ENCODE data around the gene LHX6.

The LHX6 gene

DNA sequence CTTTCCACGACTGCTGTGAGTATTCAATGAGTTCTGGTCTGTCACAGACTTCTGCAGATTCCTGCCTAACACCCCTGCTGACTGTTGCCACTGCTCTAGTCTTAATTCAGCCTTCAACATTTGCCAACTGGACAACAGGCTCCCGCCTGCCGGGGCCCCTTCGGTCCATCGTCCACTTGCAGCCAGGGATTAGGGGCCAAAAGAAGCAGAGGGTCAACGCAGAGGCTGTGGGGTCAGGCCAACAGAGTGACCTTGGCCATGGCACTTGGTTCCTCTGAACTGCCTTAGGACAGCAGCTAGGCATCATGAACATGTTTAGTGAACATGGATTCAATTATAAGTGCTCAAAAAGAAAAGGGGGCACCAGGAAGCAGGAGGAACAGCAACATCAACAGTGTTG is 40.4 kb downstream of the LHX6 start:
- no peak for DNase-seq

GRCh38 chr9:122186777-122187470 is 41.8 kb downstream of the LHX6 start:
- no peak for DNase-seq

DNA sequence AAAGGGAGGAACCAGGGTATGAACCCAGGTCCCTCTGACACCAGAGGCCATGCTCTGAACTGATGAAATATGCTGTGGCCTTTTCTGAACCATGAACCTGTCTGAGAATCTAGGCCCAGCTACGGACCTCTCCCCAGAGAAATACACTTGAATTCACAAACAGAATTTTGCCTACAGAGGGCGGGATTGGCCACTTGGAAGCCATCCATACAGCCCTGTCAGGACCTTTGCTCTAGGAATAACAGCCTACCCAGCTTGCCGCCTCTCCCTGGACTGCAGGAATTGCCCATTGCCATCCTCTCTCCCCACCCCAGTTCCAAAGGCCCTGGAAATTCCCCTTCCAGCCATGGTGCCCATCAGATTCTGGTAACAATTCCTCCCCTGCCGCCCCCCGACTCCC is 42.5 kb downstream of the LHX6 start:
- DNase-seq = no peak

DNA sequence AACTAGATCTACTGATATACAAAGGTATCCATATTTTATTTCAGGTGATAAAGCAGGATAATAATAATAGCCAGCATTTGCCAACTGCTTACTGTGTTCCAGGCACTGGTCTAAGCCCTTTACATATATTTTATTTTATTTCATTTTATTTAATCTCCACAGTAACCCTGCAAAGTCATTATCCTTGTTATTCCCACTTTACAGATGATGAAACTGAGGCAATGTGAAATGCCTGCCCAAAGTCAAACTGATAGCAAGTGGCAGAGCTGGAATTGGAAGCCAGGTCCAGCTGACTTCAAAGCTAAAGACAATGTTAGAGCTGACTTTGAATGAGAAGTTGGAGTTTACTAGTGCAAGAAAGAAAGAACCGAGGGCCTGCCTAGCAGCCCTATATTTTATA is 44.2 kb downstream of the LHX6 start:
- no peak for DNase-seq

GRCh38 chr9:122183501-122183900 is 45.3 kb downstream of the LHX6 start:
- DNase-seq = no peak

- DNase-seq = peak; percentile 80
Observed at GRCh38 chr9:122180633-122181032, 48.1 kb downstream of the LHX6 start.

DNA sequence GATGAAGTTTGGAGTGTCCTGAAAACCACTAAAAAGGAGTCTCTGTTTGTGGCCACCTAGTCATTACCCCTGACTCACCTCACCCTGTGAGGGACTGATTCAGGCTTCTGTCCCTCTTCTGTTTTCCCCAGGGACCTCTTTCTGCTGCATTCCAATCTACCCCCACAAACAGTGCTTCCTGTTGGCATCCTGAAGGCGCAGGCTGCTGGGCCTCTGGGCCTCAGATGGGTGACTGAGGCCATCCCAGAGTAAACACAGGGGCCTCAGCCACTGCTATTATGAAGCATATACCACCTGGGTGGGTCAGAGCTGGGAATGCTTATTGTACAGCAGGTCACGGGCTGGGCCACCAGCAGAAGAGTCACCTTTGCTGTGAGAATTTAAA is 49.1 kb downstream of the LHX6 start:
- no peak for DNase-seq

DNA sequence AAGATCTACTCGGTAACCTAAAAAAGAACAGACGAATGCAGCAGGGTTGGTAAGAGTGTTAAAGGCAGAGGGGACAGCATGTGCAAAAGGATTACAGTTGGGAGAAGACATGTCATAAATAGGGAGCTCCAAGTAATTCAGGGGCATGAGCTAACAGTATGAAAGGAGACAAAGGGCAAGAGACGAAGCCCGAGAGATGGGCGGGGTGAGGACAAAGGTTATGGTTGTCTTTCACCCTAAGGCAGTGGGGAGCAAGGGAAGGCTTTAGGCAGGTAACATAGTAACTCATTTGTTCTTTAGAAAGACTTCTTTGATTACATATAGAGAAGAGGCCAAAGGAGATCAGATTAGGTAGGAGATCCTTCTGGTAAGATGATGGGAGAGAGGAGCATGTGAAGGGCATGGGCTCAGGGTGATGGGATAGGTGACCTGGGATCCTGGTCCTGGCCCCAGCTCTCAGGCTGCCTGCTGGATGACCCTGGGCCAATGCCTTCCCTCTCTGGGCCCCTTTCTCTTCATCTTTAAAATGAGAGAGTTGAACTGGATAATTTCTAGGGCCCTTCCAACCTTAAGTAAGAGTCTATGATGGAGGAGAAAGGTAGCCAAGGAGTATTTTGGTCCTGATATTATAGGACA is 49.6 kb downstream of the LHX6 start:
- no peak for DNase-seq

- no peak for DNase-seq
Observed at GRCh38 chr9:122176916-122177315, 51.8 kb downstream of the LHX6 start.

- DNase-seq = no peak
Observed at GRCh38 chr9:122173670-122174069, 55.1 kb downstream of the LHX6 start.

DNA sequence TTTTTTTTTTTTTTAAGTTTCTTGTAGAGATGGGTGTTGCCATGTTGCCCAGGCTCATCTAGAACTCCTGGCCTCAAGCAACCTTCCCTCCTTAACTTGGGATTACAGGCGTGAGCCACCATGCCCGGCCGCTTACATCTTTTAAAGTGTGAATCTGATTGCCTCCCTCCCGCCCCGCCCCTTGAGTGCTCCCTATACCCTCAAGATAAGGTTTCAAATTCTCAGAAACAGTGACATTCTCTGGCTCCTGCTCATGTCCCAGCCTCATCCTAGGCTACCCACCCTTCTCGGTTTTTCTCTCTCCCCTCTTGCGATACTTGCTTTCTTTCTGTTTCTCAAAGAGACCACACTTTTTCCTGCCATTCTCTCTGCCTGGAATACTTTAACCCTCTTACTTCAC is 56.6 kb downstream of the LHX6 start:
- DNase-seq = no peak

- DNase-seq = no peak
Observed at GRCh38 chr9:122168356-122168755, 60.4 kb downstream of the LHX6 start.

DNA sequence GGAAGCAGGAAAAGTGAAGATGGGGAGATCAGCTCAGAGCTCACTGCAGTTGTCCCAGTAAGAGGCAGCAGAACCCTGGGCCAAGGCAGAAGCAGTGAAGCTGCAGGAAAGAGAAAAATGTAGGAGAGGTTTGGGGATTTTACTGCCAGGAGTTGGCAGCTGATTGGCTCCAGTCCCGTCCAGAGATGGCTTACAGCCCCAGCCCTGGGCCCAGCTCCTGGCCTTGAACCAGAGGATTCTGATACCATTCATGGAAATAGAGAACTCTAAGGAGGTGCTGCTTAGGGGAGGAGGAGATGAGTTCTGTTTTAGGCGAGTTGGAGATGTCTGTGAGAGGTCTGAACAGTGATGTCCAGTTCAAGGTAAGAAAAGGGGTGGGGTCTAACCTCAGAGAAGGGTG is 64.5 kb downstream of the LHX6 start:
- DNase-seq = no peak

DNA sequence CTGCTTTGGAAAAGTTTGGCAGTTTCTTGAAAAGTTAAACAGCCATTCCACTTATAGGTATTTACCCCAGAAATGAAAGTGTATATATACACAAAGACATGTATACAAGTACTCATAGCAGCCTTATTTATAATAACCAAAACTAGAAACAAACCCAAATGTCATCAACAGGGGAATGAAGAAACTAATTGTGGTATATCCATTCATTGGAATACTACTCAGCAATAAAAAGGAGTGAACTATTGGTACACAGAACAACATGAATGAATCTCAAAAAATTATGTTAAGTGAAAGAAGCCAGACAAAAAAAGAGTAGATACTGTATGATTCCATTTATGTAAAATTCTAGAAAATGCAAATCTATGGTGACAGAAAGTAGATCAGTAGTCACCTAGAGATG is 66.3 kb downstream of the LHX6 start:
- DNase-seq = no peak

DNA sequence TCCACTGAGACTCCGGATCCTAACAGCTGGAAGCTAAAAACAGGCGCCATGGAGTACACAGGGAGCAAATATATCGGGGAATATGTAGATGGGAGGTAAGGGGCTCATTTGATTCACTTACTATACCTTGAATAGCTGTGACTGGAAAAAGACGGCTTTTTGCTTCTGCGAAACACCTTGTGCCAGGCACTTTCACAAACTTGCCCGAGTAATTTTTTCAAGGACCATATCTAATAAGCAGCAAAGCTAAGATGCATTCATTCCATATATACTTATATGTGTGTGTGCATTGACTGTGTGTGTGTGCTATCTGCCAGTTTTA is 68.9 kb downstream of the LHX6 start:
- DNase-seq = no peak

DNA sequence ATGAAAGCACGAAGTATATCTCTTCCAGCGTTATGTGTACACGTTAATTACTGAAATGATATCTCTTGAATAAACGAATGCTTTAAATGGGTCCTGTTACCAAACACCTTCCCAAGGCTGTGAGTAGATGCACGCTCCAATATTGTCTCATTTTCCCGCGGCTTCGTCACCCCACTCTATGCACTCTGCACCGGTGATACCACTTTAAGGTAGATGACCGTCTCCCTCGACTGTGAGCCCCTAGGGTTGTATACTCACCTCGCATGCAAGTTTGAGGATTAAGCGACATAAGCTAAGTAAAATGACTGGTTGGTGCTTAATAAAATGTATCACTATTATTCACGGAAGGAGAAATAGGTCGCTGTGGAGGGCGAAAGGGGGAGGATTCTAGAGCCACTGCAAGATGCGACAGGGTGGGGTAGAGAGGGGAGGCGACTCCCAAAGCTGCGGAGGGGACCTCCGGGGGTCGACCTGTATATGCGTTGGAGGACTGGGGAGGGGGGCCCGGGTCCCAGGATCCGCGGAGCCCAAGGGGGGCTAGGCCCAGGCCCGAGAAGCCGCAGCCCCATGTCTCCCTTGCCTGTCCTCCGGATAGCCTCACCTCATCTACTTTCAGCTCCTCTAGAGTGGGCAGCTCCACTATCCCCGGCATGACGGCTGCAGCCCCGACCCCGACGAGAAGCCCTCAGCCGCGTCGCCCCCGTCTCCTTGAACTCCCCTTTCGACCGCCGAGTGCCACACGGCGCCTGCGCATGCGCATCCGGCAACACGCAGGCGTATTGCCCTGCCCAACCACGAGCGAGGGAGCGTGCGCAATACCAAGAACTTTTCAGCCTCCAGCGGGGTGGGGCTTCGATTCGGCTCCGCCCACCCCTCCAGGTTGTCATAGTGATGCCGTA is 69.5 kb downstream of the LHX6 start, which contains the start of the genes MORN5 and NDUFA8:
Gene MORN5 (plus strand): TSS at position 883 of the 899 bp plus-strand sequence. CDS start 65 bp downstream, outside the sequence.
Gene NDUFA8 (minus strand): TSS at position 754 of the 899 bp plus-strand sequence. CDS start 102 bp downstream, at position 652.
- DNase-seq = peak; percentile 86

DNA sequence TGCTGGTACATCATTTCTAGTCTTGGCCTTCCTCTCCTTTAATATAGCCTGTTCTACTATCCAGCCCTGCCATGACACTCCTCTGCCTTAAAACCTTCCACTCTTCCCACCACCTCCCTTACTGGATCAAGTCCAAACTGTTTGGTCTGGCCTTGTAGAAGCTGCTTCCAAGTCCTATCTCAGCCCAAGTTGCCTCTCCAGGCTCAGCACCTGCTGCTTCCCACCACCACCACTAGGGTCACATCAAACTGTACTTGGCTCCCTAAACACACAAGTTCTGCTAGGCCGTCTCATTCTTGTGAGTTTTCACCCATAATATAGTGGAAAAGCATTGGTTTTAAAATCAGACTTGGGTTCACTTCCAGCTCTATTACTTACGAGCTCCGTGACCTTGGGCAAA is 70.6 kb downstream of the LHX6 start:
- peak; percentile 17 for DNase-seq

DNA sequence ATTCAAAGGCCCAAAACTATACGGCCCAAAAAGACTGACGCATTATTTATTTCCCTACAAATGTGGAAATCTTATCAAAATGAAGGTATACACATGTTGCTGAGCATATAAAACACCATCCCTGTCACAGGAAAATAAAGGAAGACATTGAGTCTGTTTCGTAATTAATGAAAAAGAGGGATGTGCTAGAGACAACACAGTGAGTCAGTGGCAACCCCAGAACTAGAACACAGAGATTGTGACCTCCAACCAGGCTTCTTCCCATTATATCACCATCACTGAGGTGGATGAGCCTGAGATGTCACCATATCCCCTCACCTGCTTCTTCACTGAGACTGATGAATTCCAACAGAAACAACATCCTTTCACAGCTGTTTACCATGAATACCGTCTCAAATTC is 73.0 kb downstream of the LHX6 start:
- no peak for DNase-seq
